ENCODE data around the gene FCHSD1.

GRCh38 chr5:141685591-141685990 lies 34.4 kb upstream of the FCHSD1 start:
- TF ChIP-seq TEAD4 (IDR thresholded peaks at IDR 0.05) (no peak), NFIC (IDR thresholded peaks at IDR 0.05) (no peak)

Data from Ishikawa (cell line).